Neutrophil (primary cell): ENCODE data around the gene HELZ2.

Source experiments
- H3K27ac ChIP-seq: fragments of 200-600 bp; sonication (generic); 2 replicates; pipeline ENCODE4 v1.5.1; 2016; ENCODE audit warnings: mild to moderate bottlenecking, moderate library complexity
- H3K27me3 ChIP-seq: fragments of 200-600 bp; sonication (generic); 2 replicates; pipeline ENCODE4 v1.6.0; 2016; ENCODE audit warnings: mild to moderate bottlenecking
- H3K36me3 ChIP-seq: fragments of 200-600 bp; sonication (generic); 2 replicates; pipeline ENCODE4 v1.5.1; 2017
- H3K4me1 ChIP-seq, 2 experiments: fragments of 200-600 bp in 1 of 2; sonication (generic) in 1 of 2; 1 replicate in 1 of 2; 2 replicates in 1 of 2; pipeline versions ENCODE4 v1.5.1 to v1.6.1; 2013 to 2016; ENCODE audit warnings: low read depth in 1 of 2, low read length in 1 of 2, mild to moderate bottlenecking in 1 of 2, moderate library complexity in 1 of 2; ENCODE audit not compliant: control insufficient read depth in 1 of 2, insufficient read depth in 1 of 2
- H3K4me3 ChIP-seq, 2 experiments: fragments of 200-600 bp in 1 of 2; sonication (generic) in 1 of 2; 1 replicate in 1 of 2; 2 replicates in 1 of 2; pipeline ENCODE4 v1.5.1; 2013 to 2016; ENCODE audit warnings: low read depth in 1 of 2, low read length in 1 of 2, mild to moderate bottlenecking in 1 of 2, moderate library complexity in 1 of 2
- H3K9me3 ChIP-seq: fragments of 200-600 bp; sonication (generic); 2 replicates; pipeline ENCODE4 v1.5.1; 2016
- CTCF ChIP-seq: fragments of 200-600 bp; sonication (generic); IDR thresholded peaks from 2 replicates; pipeline ENCODE4 v1.5.1; 2016; ENCODE audit warnings: antibody characterized with exemption

The HELZ2 gene

GRCh38 chr20:63534831-63535651 is 39.0 kb downstream of the HELZ2 start:
- Histone ChIP-seq H3K27me3 (peaks cover 40% of the 10 kb centered on the region), H3K4me3 (no peak overlapping the region), H3K27ac (no peak overlapping the region), H3K4me1 (peaks cover 17 to 26% of the 10 kb centered on the region in 2 experiments), H3K36me3 (no peaks in the 10 kb centered on the region), H3K9me3 (no peaks in the 10 kb centered on the region)
- TF ChIP-seq CTCF, result no peak

GRCh38 chr20:63534427-63534830 is 39.6 kb downstream of the HELZ2 start:
- H3K36me3 ChIP-seq, result no peaks in the 10 kb centered on the region
- peaks cover 17 to 26% of the 10 kb centered on the region in 2 experiments for H3K4me1 ChIP-seq
- peaks cover 40% of the 10 kb centered on the region for H3K27me3 ChIP-seq
- no peak overlapping the region for H3K4me3 ChIP-seq
- no peak for TF ChIP-seq CTCF
- H3K9me3 ChIP-seq, result no peaks in the 10 kb centered on the region
- no peak overlapping the region for H3K27ac ChIP-seq

- no peak for TF ChIP-seq CTCF
- H3K4me1 ChIP-seq, result peaks cover 17 to 26% of the 10 kb centered on the region in 2 experiments
- no peaks in the 10 kb centered on the region for H3K9me3 ChIP-seq
- peaks cover 39% of the 10 kb centered on the region for H3K27me3 ChIP-seq
- H3K36me3 ChIP-seq, result no peaks in the 10 kb centered on the region
- no peak overlapping the region for H3K4me3 ChIP-seq
- H3K27ac ChIP-seq, result no peak overlapping the region
These were observed 40.1 kb downstream of the HELZ2 start for GRCh38 chr20:63533871-63534393.

GRCh38 chr20:63533388-63533787 is 40.7 kb downstream of the HELZ2 start:
- peaks cover 39% of the 10 kb centered on the region for H3K27me3 ChIP-seq
- no peaks in the 10 kb centered on the region for H3K9me3 ChIP-seq
- no peak overlapping the region for H3K27ac ChIP-seq
- H3K36me3 ChIP-seq, result no peaks in the 10 kb centered on the region
- peaks cover 16 to 21% of the 10 kb centered on the region in 2 experiments for H3K4me1 ChIP-seq
- TF ChIP-seq CTCF, result no peak
- H3K4me3 ChIP-seq, result no peak overlapping the region

- peaks cover 8 to 13% of the 10 kb centered on the region in 2 experiments for H3K4me1 ChIP-seq
- no peak overlapping the region for H3K4me3 ChIP-seq
- H3K27me3 ChIP-seq, result peaks cover 44% of the 10 kb centered on the region
- TF ChIP-seq CTCF, result no peak
- H3K36me3 ChIP-seq, result no peaks in the 10 kb centered on the region
- H3K9me3 ChIP-seq, result no peaks in the 10 kb centered on the region
- no peak overlapping the region for H3K27ac ChIP-seq
These were observed 41.5 kb downstream of the HELZ2 start for GRCh38 chr20:63532449-63532971.
